Measurements from ENCODE around the gene SRGAP3. TPM values are rescaled to one million over a fixed set of nuclear protein-coding genes. Genes with fewer than 3 reads are reported as not detected.

Gene SRGAP3
- total and polyA plus RNA-seq, 3 donors from 2014 or later, result 16.5 to 65.9 (median 58.5) TPM

- intact Hi-C loops (cut with DNase I; ENCODE audit: low total_unique reads), result no loop called here
- TF ChIP-seq CTCF (IDR thresholded peaks at IDR 0.05) (no peak), POLR2A (IDR thresholded peaks at IDR 0.05) (no peak)
- H3K9me3 ChIP-seq, result no peaks in the 10 kb centered on the region
- H3K4me3 ChIP-seq, result no peak overlapping the region
- WGBS, 2 donors, result 54 to 58% methylated on average over 5 of the region's 5 CpGs
- H3K27me3 ChIP-seq, result no peaks in the 10 kb centered on the region
- no peak overlapping the region for H3K27ac ChIP-seq
- no peak for DNase-seq
- no peaks in the 10 kb centered on the region for H3K4me1 ChIP-seq
- no peaks in the 10 kb centered on the region for H3K36me3 ChIP-seq (ENCODE audit: low read depth, missing control alignments)
These were observed 266.9 kb downstream of the SRGAP3 start for GRCh38 chr3:8982509-8982908.

GRCh38 chr3:8981700-8982099 is 267.7 kb downstream of the SRGAP3 start:
- 67 to 71% methylated on average over 9 of the region's 9 CpGs for WGBS, 2 donors
- intact Hi-C loops (cut with DNase I; ENCODE audit: low total_unique reads), result no loop called here
- H3K4me3 ChIP-seq, result no peak overlapping the region
- no peaks in the 10 kb centered on the region for H3K36me3 ChIP-seq (ENCODE audit: low read depth, missing control alignments)
- H3K27ac ChIP-seq, result no peak overlapping the region
- TF ChIP-seq POLR2A (IDR thresholded peaks at IDR 0.05), result no peak
- no peak for TF ChIP-seq CTCF (IDR thresholded peaks at IDR 0.05)
- no peak for DNase-seq
- H3K9me3 ChIP-seq, result no peaks in the 10 kb centered on the region
- H3K27me3 ChIP-seq, result no peaks in the 10 kb centered on the region
- H3K4me1 ChIP-seq, result no peaks in the 10 kb centered on the region

GRCh38 chr3:8981296-8981695 is 268.1 kb downstream of the SRGAP3 start:
- intact Hi-C loops (cut with DNase I; ENCODE audit: low total_unique reads), result no loop called here
- Histone ChIP-seq H3K27me3 (no peaks in the 10 kb centered on the region), H3K4me3 (no peak overlapping the region), H3K9me3 (no peaks in the 10 kb centered on the region), H3K36me3 (ENCODE audit: low read depth, missing control alignments) (no peaks in the 10 kb centered on the region), H3K27ac (no peak overlapping the region), H3K4me1 (no peaks in the 10 kb centered on the region)
- DNase-seq, result no peak
- no peak for TF ChIP-seq CTCF (IDR thresholded peaks at IDR 0.05)
- no peak for TF ChIP-seq POLR2A (IDR thresholded peaks at IDR 0.05)
- 79 to 87% methylated on average over 9 of the region's 9 CpGs for WGBS, 2 donors

- Histone ChIP-seq H3K4me3 (no peak overlapping the region), H3K9me3 (no peaks in the 10 kb centered on the region), H3K27ac (no peak overlapping the region), H3K4me1 (no peaks in the 10 kb centered on the region), H3K36me3 (ENCODE audit: low read depth, missing control alignments) (no peaks in the 10 kb centered on the region), H3K27me3 (no peaks in the 10 kb centered on the region)
- DNase-seq, result no peak
- intact Hi-C loops (cut with DNase I; ENCODE audit: low total_unique reads), result no loop called here
- no peak for TF ChIP-seq POLR2A (IDR thresholded peaks at IDR 0.05)
- TF ChIP-seq CTCF (IDR thresholded peaks at IDR 0.05), result no peak
- 72 to 74% methylated on average over 6 of the region's 6 CpGs for WGBS, 2 donors
These were observed 268.6 kb downstream of the SRGAP3 start for GRCh38 chr3:8980756-8981257.

GRCh38 chr3:8979262-8979661 is 270.2 kb downstream of the SRGAP3 start:
- H3K36me3 ChIP-seq (ENCODE audit: low read depth, missing control alignments), result no peaks in the 10 kb centered on the region
- H3K9me3 ChIP-seq, result no peaks in the 10 kb centered on the region
- TF ChIP-seq POLR2A (IDR thresholded peaks at IDR 0.05) (no peak), CTCF (IDR thresholded peaks at IDR 0.05) (no peak)
- 93 to 97% methylated on average over 1 of the region's 1 CpG for WGBS, 2 donors
- no peaks in the 10 kb centered on the region for H3K27me3 ChIP-seq
- H3K4me3 ChIP-seq, result no peak overlapping the region
- H3K27ac ChIP-seq, result no peak overlapping the region
- DNase-seq, result no peak
- no peaks in the 10 kb centered on the region for H3K4me1 ChIP-seq
- intact Hi-C loops (cut with DNase I; ENCODE audit: low total_unique reads), result no loop called here

All from testis (tissue), 3 donors.